GM12891 (cell line): Measurements from ENCODE around the gene CDH13.

ENCODE experiments used
- POLR2A ChIP-seq: IDR thresholded peaks from 2 replicates; pipeline ENCODE4 v1.6.1; 2011; ENCODE audit warnings: low read depth, low read length, control low read depth
- POLR2AphosphoS5 ChIP-seq: IDR thresholded peaks from 2 replicates; pipeline ENCODE4 v1.6.1; 2011; ENCODE audit warnings: low read depth, low read length, control low read depth
- TAF1 ChIP-seq: IDR thresholded peaks from 2 replicates; pipeline ENCODE4 v1.6.1; 2011; ENCODE audit warnings: low read depth, low read length, control low read depth

GRCh38 chr16:83803811-83804210, 1177.0 kb downstream of the CDH13 start:
- TF ChIP-seq POLR2AphosphoS5 (no peak), TAF1 (no peak), POLR2A (no peak)
